RWPE2 (cell line): ENCODE measurements around the gene GBF1.

ENCODE experiments used
- ATAC-seq: fragments of 200-7000 bp; cut with Tn5 transposase; 3 replicates; pipeline ENCODE4 v1.9.1; 2021; ENCODE audit warnings: low read depth
- DNase-seq: peaks from one replicate; pipeline ENCODE4 v3.0.0-alpha.2; 2020; ENCODE audit warnings: low spot score
- H3K27ac ChIP-seq: fragments of 450-650 bp; 2 replicates; pipeline ENCODE4 v1.5.1; 2017; ENCODE audit warnings: mild to moderate bottlenecking; ENCODE audit not compliant: poor library complexity, severe bottlenecking
- H3K27me3 ChIP-seq: fragments of 250-450 bp; sonication (Bioruptor Pico); 2 replicates; pipeline ENCODE4 v1.5.1; 2021; ENCODE audit warnings: mild to moderate bottlenecking, moderate library complexity; ENCODE audit not compliant: insufficient read depth, poor library complexity, severe bottlenecking
- H3K36me3 ChIP-seq: fragments of 250-450 bp; sonication (Bioruptor Pico); 2 replicates; pipeline ENCODE4 v1.5.1; 2020; ENCODE audit warnings: low read depth, mild to moderate bottlenecking, moderate library complexity
- H3K4me1 ChIP-seq: fragments of 250-450 bp; sonication (Bioruptor Pico); 2 replicates; pipeline ENCODE4 v1.5.1; 2021; ENCODE audit warnings: mild to moderate bottlenecking, moderate library complexity; ENCODE audit not compliant: insufficient read depth, poor library complexity, severe bottlenecking
- H3K4me3 ChIP-seq: fragments of 250-450 bp; sonication (Bioruptor Pico); 2 replicates; pipeline ENCODE4 v1.5.1; 2021; ENCODE audit warnings: mild to moderate bottlenecking, moderate library complexity; ENCODE audit not compliant: severe bottlenecking
- H3K9me3 ChIP-seq: fragments of 250-450 bp; sonication (Bioruptor Pico); 2 replicates; pipeline ENCODE4 v1.5.1; 2021; ENCODE audit warnings: mild to moderate bottlenecking, moderate library complexity; ENCODE audit not compliant: severe bottlenecking
- CTCF ChIP-seq: fragments of 450-650 bp; IDR thresholded peaks from one replicate; pipeline ENCODE4 v1.5.1; 2017; ENCODE audit warnings: mild to moderate bottlenecking, moderate library complexity; ENCODE audit not compliant: poor library complexity, severe bottlenecking

Gene GBF1

GRCh38 chr10:102332772-102333171 lies 87.4 kb downstream of the GBF1 start:
- H3K27ac ChIP-seq: no peak overlapping the region
- no peak for DNase-seq
- ATAC-seq: no peak
- no peak overlapping the region for H3K4me3 ChIP-seq
- no peaks in the 10 kb centered on the region for H3K9me3 ChIP-seq
- H3K27me3 ChIP-seq: no peaks in the 10 kb centered on the region
- no peaks in the 10 kb centered on the region for H3K4me1 ChIP-seq
- no peaks in the 10 kb centered on the region for H3K36me3 ChIP-seq
- TF ChIP-seq CTCF: no peak

DNA sequence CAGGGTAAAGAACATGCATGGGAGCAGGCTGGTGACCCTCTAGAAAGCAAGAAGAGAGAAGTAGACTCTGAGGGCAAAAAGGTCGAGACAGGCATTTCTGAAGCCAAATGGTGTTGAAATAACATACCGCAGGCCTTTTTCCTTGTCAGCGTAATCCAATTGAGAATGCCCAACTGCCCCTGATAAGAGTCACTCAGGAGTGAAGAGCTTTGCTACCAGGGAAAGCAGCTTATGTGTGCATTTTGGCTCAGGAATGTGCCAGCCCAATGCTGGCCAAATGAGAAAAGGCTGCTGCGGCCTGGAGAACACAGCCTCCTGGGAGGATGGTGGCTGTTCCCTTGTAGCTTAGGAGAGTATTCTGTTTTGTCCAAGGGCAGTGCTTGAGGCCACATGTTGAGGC lies 88.8 kb downstream of the GBF1 start:
- no peaks in the 10 kb centered on the region for H3K36me3 ChIP-seq

DNA sequence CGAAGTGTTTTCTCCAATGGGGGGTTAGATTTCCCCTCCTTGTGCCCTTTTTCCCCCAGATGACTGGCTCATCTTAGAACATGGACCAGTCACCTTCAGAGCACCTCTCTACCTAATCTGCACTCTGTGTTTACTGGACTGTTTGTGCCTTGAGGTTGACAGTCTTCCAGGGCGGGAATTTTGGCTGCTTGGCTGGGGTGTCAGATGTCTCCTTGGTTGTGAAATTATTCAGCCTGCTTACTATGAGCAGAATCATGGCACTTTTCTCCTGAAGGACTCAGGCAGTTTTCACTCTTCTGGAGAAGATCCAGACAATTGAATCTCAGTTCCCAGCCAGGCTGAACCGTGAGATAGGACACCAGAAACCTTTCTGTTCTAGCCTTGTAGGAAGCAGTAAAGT lies 89.9 kb downstream of the GBF1 start:
- Histone ChIP-seq H3K9me3 (no peaks in the 10 kb centered on the region), H3K4me1 (no peaks in the 10 kb centered on the region), H3K36me3 (no peaks in the 10 kb centered on the region), H3K27ac (no peak overlapping the region), H3K27me3 (no peaks in the 10 kb centered on the region), H3K4me3 (no peak overlapping the region)
- ATAC-seq: no peak
- DNase-seq: no peak
- no peak for TF ChIP-seq CTCF

More for the DNA sequence above, 88.8 kb downstream of the GBF1 start:
- Histone ChIP-seq H3K4me3 (no peak overlapping the region), H3K9me3 (no peaks in the 10 kb centered on the region), H3K27ac (no peak overlapping the region), H3K27me3 (no peaks in the 10 kb centered on the region), H3K4me1 (no peaks in the 10 kb centered on the region)
- DNase-seq (no peak), ATAC-seq (no peak)
- no peak for TF ChIP-seq CTCF

- H3K9me3 ChIP-seq: no peaks in the 10 kb centered on the region
- peaks cover 32% of the 10 kb centered on the region for H3K4me1 ChIP-seq
- H3K27me3 ChIP-seq: no peaks in the 10 kb centered on the region
- peak overlapping the region; percentile 96 for H3K27ac ChIP-seq
- no peak for TF ChIP-seq CTCF
- DNase-seq: no peak
- peaks cover 13% of the 10 kb centered on the region for H3K36me3 ChIP-seq
- no peak overlapping the region for H3K4me3 ChIP-seq
- no peak for ATAC-seq
Observed at GRCh38 chr10:102341038-102341688, 95.8 kb downstream of the GBF1 start.

DNA sequence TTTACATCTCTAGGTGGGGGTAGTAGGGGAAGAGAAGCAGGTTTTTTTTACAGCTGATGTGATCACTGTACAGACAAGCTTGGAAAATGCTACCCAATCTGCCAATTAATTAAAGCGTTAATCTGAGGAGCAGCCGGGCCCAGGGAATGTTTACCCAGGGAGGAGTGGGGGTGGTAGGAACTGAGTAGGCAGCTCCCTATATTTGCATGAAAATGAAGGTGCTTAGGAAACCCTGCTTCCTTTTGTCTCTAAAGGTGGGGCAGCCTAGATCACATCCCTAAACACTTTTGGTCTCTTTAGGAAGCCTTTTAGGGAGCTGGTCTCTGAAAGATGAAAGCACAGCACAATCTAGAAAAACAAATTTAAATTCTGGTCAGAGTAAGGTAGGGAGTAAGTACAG lies 97.1 kb downstream of the GBF1 start:
- DNase-seq (no peak), ATAC-seq (peak; percentile 73)
- Histone ChIP-seq H3K36me3 (peaks cover 24% of the 10 kb centered on the region), H3K4me3 (no peak overlapping the region), H3K27ac (peak overlapping the region; percentile 96), H3K9me3 (no peaks in the 10 kb centered on the region), H3K27me3 (no peaks in the 10 kb centered on the region), H3K4me1 (peaks cover 32% of the 10 kb centered on the region)
- TF ChIP-seq CTCF: no peak
